HepG2 (cell line): ENCODE data around the gene CLPTM1L. TPM values are rescaled to one million over a fixed set of nuclear protein-coding genes. Genes with fewer than 3 reads are reported as not detected.
A peak's percentile ranks its signal among the peaks of the same experiment; 100 is the strongest.

ENCODE experiments used
- ATAC-seq: fragments of 200-7000 bp; cut with Tn5 transposase; 3 replicates; pipeline ENCODE4 v1.9.1; 2020; ENCODE audit warnings: mild to moderate bottlenecking, moderate library complexity
- BruUV-seq: library from RNA; stranded (reverse); fragments of 400-500 nt; replicated peaks from 2 replicates; lab custom pipeline; 2021; lab: Mats Ljungman, UMichigan
- CTCF ChIA-PET: fragments of 300-600 bp; formaldehyde crosslinking; extraction: SDS; loops from one replicate; lab custom pipeline; 2021; ENCODE audit warnings: low total read pairs, inconsistent platforms, low intra/inter-chr PET ratio; lab: Yijun Ruan, JAX
- POLR2A ChIA-PET: fragments of 350-600 bp; sonication (Branson Sonifier 250); formaldehyde crosslinking; loops from one replicate; lab custom pipeline; 2020; ENCODE audit warnings: antibody characterized with exemption, inconsistent platforms; lab: Yijun Ruan, JAX
- DNase-seq: peaks from one replicate; pipeline ENCODE4 v3.0.0-alpha.2; 2015; ENCODE audit warnings: low spot score
- FAIRE-seq: peaks from 3 replicates; lab custom pipeline; 2011; peaks lifted over from hg19 to GRCh38; lab: Jason Lieb, UNC
- H2AFZ ChIP-seq: one replicate; pipeline ENCODE4 v1.6.1; 2011; ENCODE audit warnings: low read length, inconsistent platforms
- H3K27ac ChIP-seq: fragments of 300-600 bp; 3 replicates; pipeline ENCODE4 v1.8.0; 2011; ENCODE audit warnings: mixed run types, mild to moderate bottlenecking, mixed read lengths, low read length, inconsistent platforms; ENCODE audit not compliant: insufficient read depth; ENCODE audit errors: extremely low read length
- H3K27me3 ChIP-seq, 2 experiments: fragments of 200-600 bp in 1 of 2; 2 replicates in 1 of 2; 3 replicates in 1 of 2; pipeline versions ENCODE4 v1.6.0 to v1.8.0; 2011; ENCODE audit warnings: low read length in 2 of 2, mild to moderate bottlenecking in 2 of 2, moderate library complexity in 2 of 2, inconsistent platforms in 1 of 2; ENCODE audit not compliant: insufficient read depth in 2 of 2, control insufficient read depth in 1 of 2
- H3K36me3 ChIP-seq, 2 experiments: fragments of 200-600 bp in 1 of 2; replicated peaks in 1 of 2; 2 replicates in 1 of 2; 3 replicates in 1 of 2; pipeline versions ENCODE4 v1.5.1 to v1.8.0; 2011; ENCODE audit warnings: low read length in 2 of 2, inconsistent platforms in 1 of 2; ENCODE audit not compliant: insufficient read depth in 2 of 2, control insufficient read depth in 1 of 2
- H3K4me1 ChIP-seq: 2 replicates; pipeline ENCODE4 v1.5.1; 2012; ENCODE audit warnings: low read length, inconsistent platforms; ENCODE audit not compliant: insufficient read depth
- H3K4me2 ChIP-seq: 2 replicates; pipeline ENCODE4 v1.6.0; 2011; ENCODE audit warnings: low read depth, low read length, inconsistent platforms
- H3K4me3 ChIP-seq, 3 experiments: fragments of 200-600 bp in 1 of 3; sonication (generic), shearing (Covaris generic) in 1 of 3; replicated peaks in 1 of 3; 2 replicates each; pipeline ENCODE4 v1.5.1; 2011 to 2016; ENCODE audit warnings: low read length in 3 of 3, inconsistent platforms in 2 of 3, low read depth in 2 of 3, mild to moderate bottlenecking in 2 of 3, control low read depth in 1 of 3, mixed read lengths in 1 of 3; ENCODE audit not compliant: insufficient read depth in 1 of 3
- H3K79me2 ChIP-seq: one replicate; pipeline ENCODE4 v1.6.1; 2011; ENCODE audit warnings: low read length, inconsistent platforms; ENCODE audit not compliant: insufficient read depth
- H3K9ac ChIP-seq: 2 replicates; pipeline ENCODE4 v1.6.0; 2011; ENCODE audit warnings: mild to moderate bottlenecking, low read depth, low read length, inconsistent platforms; ENCODE audit not compliant: insufficient read depth
- H3K9me3 ChIP-seq: 2 replicates; pipeline ENCODE4 v1.5.1; 2012; ENCODE audit warnings: mild to moderate bottlenecking, low read length
- H4K20me1 ChIP-seq: 2 replicates; pipeline ENCODE4 v1.6.0; 2011; ENCODE audit warnings: inconsistent platforms, mild to moderate bottlenecking, low read length, moderate library complexity; ENCODE audit not compliant: insufficient read depth
- AGO2 ChIP-seq: fragments of 200-400 bp; formaldehyde crosslinking; optimal IDR thresholded peaks from 2 replicates; pipeline ENCODE3; 2017; ENCODE audit warnings: mild to moderate bottlenecking, low read depth, low read length, moderate library complexity
- IRF9 ChIP-seq: sonication (generic); formaldehyde crosslinking; IDR thresholded peaks from 2 replicates; pipeline ENCODE4 v1.8.0; 2022; ENCODE audit warnings: missing genetic modification reagents, mild to moderate bottlenecking, borderline replicate concordance
- ISX ChIP-seq: sonication (generic); formaldehyde crosslinking; conservative IDR thresholded peaks from 2 replicates; pipeline ENCODE4 v1.5.0; 2020; ENCODE audit warnings: missing genetic modification reagents
- ZBTB7B ChIP-seq: sonication (generic); formaldehyde crosslinking; IDR thresholded peaks from 2 replicates; pipeline ENCODE4 v1.4.0; 2020; ENCODE audit warnings: missing genetic modification reagents
- ZNF557 ChIP-seq: sonication (generic); formaldehyde crosslinking; IDR thresholded peaks from 2 replicates; pipeline ENCODE4 v1.4.0; 2020; ENCODE audit warnings: missing genetic modification reagents
- WGBS: methylation state at CpG from one replicate; pipeline ENCODE4 v1.1.6; 2017; ENCODE audit warnings: low lambda C conversion rate; 5-methylcytosine and 5-hydroxymethylcytosine counted together
- in situ Hi-C: cut with HindIII; loops from 2 replicates; pipeline ENCODE4 v1.10.0; 2017; ENCODE audit warnings: low pct_unique_long_range_greater_than_20kb; ENCODE audit not compliant: extremely low pct_ligation_motif_present
- intact Hi-C: fragments of 100-400 bp; cut with micrococcal nuclease; formaldehyde crosslinking; loops from one replicate; pipeline ENCODE4 v1.10.0; 2022; ENCODE audit not compliant: unreplicated experiment
- polyA plus RNA-seq, 8 experiments: library from polyadenylated mRNA; depleted of rRNA in 3 of 8; stranded (reverse) in 7 of 8; unstranded in 1 of 8; fragments of >200 nt; fragmentation: Illumina TruSeq in 4 of 8; extraction: Trizol in 4 of 8; gene quantifications; 2 replicates each; pipeline versions ENCODE4 v1.2.1 to v1.2.3, GENCODE V29; 2011 to 2016; ENCODE audit warnings: low read depth in 4 of 8, missing spikeins in 1 of 8, mixed read lengths in 1 of 8; ENCODE audit not compliant: insufficient read depth in 1 of 8
- total RNA-seq, 5 experiments: library from RNA; depleted of rRNA; stranded (reverse); fragments of >200 nt; fragmentation: Illumina TruSeq; extraction: Trizol; gene quantifications; 2 replicates each; pipeline ENCODE4 v1.2.3, GENCODE V29; 2016; ENCODE audit warnings: low read depth in 1 of 5
- TF ChIP-seq, protein P1 (sequence below): IDR thresholded peaks from 2 replicates; pipeline ENCODE4 v1.6.1; 2012; ENCODE audit warnings: inconsistent platforms

Gene CLPTM1L
- total and polyA plus RNA-seq, 2 of the 13 experiments (the other 11 are each of a cell fraction or from before 2014, with no cell fraction given), result 80.3 to 124 TPM

- no TSS peak for BruUV-seq
- POLR2A ChIA-PET, result no interaction called here
- H3K36me3 ChIP-seq, result peaks cover 31 to 51% of the 10 kb centered on the region in 2 experiments; a peak in 4 of 5 replicates
Measured at GRCh38 chr5:1324719-1325190, 20.1 kb downstream of the CLPTM1L start.

GRCh38 chr5:1324301-1324700 lies 20.6 kb downstream of the CLPTM1L start:
- Histone ChIP-seq H3K36me3 (peaks cover 33 to 55% of the 10 kb centered on the region in 2 experiments; a peak in 4 of 5 replicates), H3K4me2 (no peak overlapping the region), H3K27me3 (no peaks in the 10 kb centered on the region)
- no TSS peak for BruUV-seq
- in situ Hi-C loops, result no loop called here
- intact Hi-C loops, result no loop called here
- TF ChIP-seq ZBTB7B (CRISPR knock-in tag) (no peak), ISX (no peak), IRF9 (CRISPR knock-in tag) (no peak), ZNF557 (CRISPR knock-in tag) (no peak)
- TF ChIP-seq, all 625 proteins: peak for 0
- ATAC-seq (no peak), FAIRE-seq (no peak), DNase-seq (no peak)
- H3K4me3 ChIP-seq, result no peak overlapping the region
- no peak overlapping the region for H3K9ac ChIP-seq
- H4K20me1 ChIP-seq, result peaks cover 17% of the 10 kb centered on the region
- H3K4me1 ChIP-seq, result peaks cover 28% of the 10 kb centered on the region
- 99% methylated on average over 15 of the region's 15 CpGs for WGBS
- H3K79me2 ChIP-seq, result no peaks in the 10 kb centered on the region
- H3K9me3 ChIP-seq, result no peaks in the 10 kb centered on the region
- ChIA-PET POLR2A (no interaction called here), CTCF (no interaction called here)
- H2AFZ ChIP-seq, result no peak overlapping the region
- H3K27ac ChIP-seq, result no peak overlapping the region

More at GRCh38 chr5:1324719-1325190, 20.1 kb downstream of the CLPTM1L start:
- no peak overlapping the region for H3K4me3 ChIP-seq
- H3K79me2 ChIP-seq, result no peaks in the 10 kb centered on the region
- CTCF ChIA-PET, result no interaction called here
- no peak overlapping the region for H2AFZ ChIP-seq
- in situ Hi-C loops, result no loop called here
- DNase-seq (no peak), ATAC-seq (peak; percentile 19; the same call in 1 of the 3 replicates)
- H3K4me1 ChIP-seq, result peaks cover 28% of the 10 kb centered on the region
- H4K20me1 ChIP-seq, result peaks cover 17% of the 10 kb centered on the region
- no peak overlapping the region for H3K9ac ChIP-seq
- TF ChIP-seq, protein P1, sequence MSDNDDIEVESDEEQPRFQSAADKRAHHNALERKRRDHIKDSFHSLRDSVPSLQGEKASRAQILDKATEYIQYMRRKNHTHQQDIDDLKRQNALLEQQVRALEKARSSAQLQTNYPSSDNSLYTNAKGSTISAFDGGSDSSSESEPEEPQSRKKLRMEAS, result no peak
- peak; percentile 27 for TF ChIP-seq AGO2
- TF ChIP-seq, all 625 proteins: peak for 1
- Histone ChIP-seq H3K27ac (no peak overlapping the region), H3K4me2 (no peak overlapping the region), H3K27me3 (no peaks in the 10 kb centered on the region), H3K9me3 (no peaks in the 10 kb centered on the region)
- no peak for FAIRE-seq
- 95% methylated on average over 7 of the region's 17 CpGs for WGBS
- intact Hi-C loops, result no loop called here
